IMR-90 (cell line): ENCODE data around the gene CXCL11. TPM values are rescaled to one million over a fixed set of nuclear protein-coding genes. Genes with fewer than 3 reads are reported as not detected.

ENCODE experiments used
- ATAC-seq: fragments of 200-7000 bp; cut with Tn5 transposase; 2 replicates; pipeline ENCODE4 v1.9.1; 2020; ENCODE audit warnings: low read depth, mild to moderate bottlenecking, moderate library complexity
- BruUV-seq: library from RNA; stranded (reverse); fragments of 400-500 nt; replicated peaks from 2 replicates; lab custom pipeline; 2021; lab: Mats Ljungman, UMichigan
- CTCF ChIA-PET: fragments of 300-600 bp; formaldehyde crosslinking; extraction: SDS; loops from one replicate; lab custom pipeline; 2021; ENCODE audit warnings: antibody characterized with exemption; lab: Yijun Ruan, JAX
- POLR2A ChIA-PET: fragments of 300-600 bp; sonication (Branson Sonifier 250); formaldehyde crosslinking; loops from one replicate; lab custom pipeline; 2022; ENCODE audit warnings: antibody characterized with exemption; ENCODE audit not compliant: unreplicated experiment; lab: Charles Lee
- DNase-seq: peaks from one replicate; pipeline ENCODE4 v3.0.0; 2013
- H2AFZ ChIP-seq: replicated peaks from 2 replicates; pipeline ENCODE3; 2013; ENCODE audit warnings: low read length, mild to moderate bottlenecking; ENCODE audit not compliant: poor library complexity
- H2AK5ac ChIP-seq: 2 replicates; pipeline ENCODE4 v1.6.1; 2013; ENCODE audit warnings: low read depth, low read length, inconsistent platforms
- H2AK9ac ChIP-seq: replicated peaks from 2 replicates; pipeline ENCODE3; 2013; ENCODE audit warnings: mild to moderate bottlenecking, low read depth, low read length, moderate library complexity; ENCODE audit not compliant: poor library complexity
- H2BK120ac ChIP-seq: 2 replicates; pipeline ENCODE4 v1.6.1; 2013; ENCODE audit warnings: low read depth, low read length, inconsistent platforms
- H2BK15ac ChIP-seq: 3 replicates; pipeline ENCODE4 v1.6.1; 2013; ENCODE audit warnings: low read depth, low read length, inconsistent platforms
- H2BK20ac ChIP-seq: 2 replicates; pipeline ENCODE4 v1.6.1; 2013; ENCODE audit warnings: low read depth, mild to moderate bottlenecking, inconsistent platforms, low read length, moderate library complexity
- H2BK5ac ChIP-seq: 2 replicates; pipeline ENCODE4 v1.6.1; 2013; ENCODE audit warnings: mild to moderate bottlenecking, low read depth, low read length, inconsistent platforms; ENCODE audit not compliant: poor library complexity, severe bottlenecking
- H3K14ac ChIP-seq: replicated peaks from 2 replicates; pipeline ENCODE4 v1.6.1; 2013; ENCODE audit warnings: low read depth, low read length, inconsistent platforms
- H3K18ac ChIP-seq: 2 replicates; pipeline ENCODE4 v1.6.1; 2013; ENCODE audit warnings: low read depth, low read length, control low read depth
- H3K23ac ChIP-seq: 2 replicates; pipeline ENCODE4 v1.6.1; 2013; ENCODE audit warnings: low read depth, low read length, inconsistent platforms
- H3K27ac ChIP-seq: 2 replicates; pipeline ENCODE4 v1.5.1; 2013; ENCODE audit warnings: mild to moderate bottlenecking, control low read depth, low read length; ENCODE audit not compliant: insufficient read depth
- H3K27me3 ChIP-seq: 2 replicates; pipeline ENCODE4 v1.6.1; 2013; ENCODE audit warnings: low read length; ENCODE audit not compliant: control insufficient read depth, insufficient read depth
- H3K36me3 ChIP-seq: 2 replicates; pipeline ENCODE4 v1.6.1; 2013; ENCODE audit warnings: low read length, mixed read lengths; ENCODE audit not compliant: control insufficient read depth, insufficient read depth
- H3K4ac ChIP-seq: 2 replicates; pipeline ENCODE4 v1.6.1; 2013; ENCODE audit warnings: low read depth, low read length, inconsistent platforms
- H3K4me1 ChIP-seq: 2 replicates; pipeline ENCODE4 v1.6.1; 2013; ENCODE audit warnings: low read length, mixed read lengths; ENCODE audit not compliant: control insufficient read depth, insufficient read depth
- H3K4me2 ChIP-seq: 2 replicates; pipeline ENCODE4 v1.6.1; 2013; ENCODE audit warnings: low read depth, mild to moderate bottlenecking, control low read depth, low read length, moderate library complexity
- H3K4me3 ChIP-seq: 2 replicates; pipeline ENCODE4 v1.5.1; 2013; ENCODE audit warnings: low read depth, mild to moderate bottlenecking, control low read depth, low read length, moderate library complexity; ENCODE audit not compliant: insufficient read depth
- H3K56ac ChIP-seq: 2 replicates; pipeline ENCODE4 v1.6.1; 2013; ENCODE audit warnings: low read length, inconsistent platforms; ENCODE audit not compliant: insufficient read depth; ENCODE audit errors: extremely low read depth
- H3K79me1 ChIP-seq, 2 experiments: 2 replicates each; pipeline ENCODE4 v1.6.1; 2013; ENCODE audit warnings: low read length in 2 of 2, inconsistent platforms in 1 of 2, low read depth in 1 of 2
- H3K9ac ChIP-seq: 2 replicates; pipeline ENCODE4 v1.6.1; 2013; ENCODE audit warnings: low read depth, low read length, control low read depth
- H3K9me1 ChIP-seq: 2 replicates; pipeline ENCODE4 v1.6.1; 2013; ENCODE audit warnings: low read length, inconsistent platforms; ENCODE audit not compliant: insufficient read depth
- H3K9me3 ChIP-seq: 2 replicates; pipeline ENCODE4 v1.6.1; 2013; ENCODE audit warnings: low read length; ENCODE audit not compliant: control insufficient read depth, insufficient read depth
- H4K20me1 ChIP-seq: 2 replicates; pipeline ENCODE4 v1.6.1; 2013; ENCODE audit warnings: low read length, inconsistent platforms; ENCODE audit not compliant: insufficient read depth
- H4K5ac ChIP-seq: 2 replicates; pipeline ENCODE4 v1.6.1; 2013; ENCODE audit warnings: mild to moderate bottlenecking, low read depth, low read length, control low read depth
- H4K8ac ChIP-seq, 2 experiments: 2 replicates each; pipeline ENCODE4 v1.6.1; 2013; ENCODE audit warnings: low read depth in 2 of 2, low read length in 2 of 2, control low read depth in 1 of 2, inconsistent platforms in 1 of 2
- H4K91ac ChIP-seq: 2 replicates; pipeline ENCODE4 v1.6.1; 2013; ENCODE audit warnings: low read depth, low read length, inconsistent platforms; ENCODE audit not compliant: insufficient read depth
- BHLHE40 ChIP-seq: fragments of 150-350 bp; IDR thresholded peaks from 2 replicates; pipeline ENCODE4 v1.6.1; 2016; ENCODE audit warnings: mild to moderate bottlenecking, low read depth, low read length
- CTCF ChIP-seq: conservative IDR thresholded peaks from 2 replicates; pipeline ENCODE4 v1.5.1; 2012; ENCODE audit warnings: mild to moderate bottlenecking, low read depth, low read length, improper control_type of control experiment
- ELK1 ChIP-seq: fragments of 150-350 bp; IDR thresholded peaks from 2 replicates; pipeline ENCODE4 v1.6.1; 2016; ENCODE audit warnings: low read depth, mild to moderate bottlenecking, low read length, moderate library complexity, borderline replicate concordance
- POLR2A ChIP-seq: IDR thresholded peaks from 2 replicates; pipeline ENCODE4 v1.6.1; 2012; ENCODE audit warnings: mild to moderate bottlenecking, low read depth, low read length
- RAD21 ChIP-seq: IDR thresholded peaks from 2 replicates; pipeline ENCODE4 v1.6.1; 2012; ENCODE audit warnings: low read length, improper control_type of control experiment
- RCOR1 ChIP-seq: IDR thresholded peaks from 2 replicates; pipeline ENCODE4 v1.6.1; 2012; ENCODE audit warnings: mild to moderate bottlenecking, low read length, improper control_type of control experiment; ENCODE audit not compliant: insufficient replicate concordance
- RFX5 ChIP-seq: IDR thresholded peaks from 2 replicates; pipeline ENCODE4 v1.8.0; 2012; ENCODE audit warnings: low read depth, mild to moderate bottlenecking, low read length, moderate library complexity
- SMC3 ChIP-seq: fragments of 150-350 bp; IDR thresholded peaks from 2 replicates; pipeline ENCODE4 v1.6.1; 2016; ENCODE audit warnings: low read depth, mild to moderate bottlenecking, antibody characterized with exemption, low read length, moderate library complexity
- USF2 ChIP-seq: fragments of 150-350 bp; IDR thresholded peaks from 2 replicates; pipeline ENCODE4 v1.6.1; 2017; ENCODE audit warnings: mild to moderate bottlenecking, antibody characterized with exemption, low read length, low read depth
- WGBS, 2 experiments: methylation state at CpG; one replicate each; pipeline versions ENCODE4 v1.1.5 to v1.1.7; 2013; ENCODE audit warnings: missing lambda C conversion rate in 2 of 2; ENCODE audit not compliant: insufficient read length in 1 of 2; ENCODE audit errors: extremely low coverage in 2 of 2; 5-methylcytosine and 5-hydroxymethylcytosine counted together
- dilution Hi-C: fragments of 300-500 bp; cut with HindIII; formaldehyde crosslinking; loops from one replicate; pipeline ENCODE4 v1.14.3; 2018; ENCODE audit warnings: low sequenced_read_pairs; ENCODE audit not compliant: unreplicated experiment
- in situ Hi-C: fragments of 300-500 bp; cut with MboI; formaldehyde crosslinking; loops from 3 replicates; pipeline ENCODE4 v1.14.3; 2019; ENCODE audit warnings: low sequenced_read_pairs, inconsistent platforms, mixed read lengths
- intact Hi-C: fragments of 100-400 bp; cut with micrococcal nuclease; formaldehyde crosslinking; loops from 2 replicates; pipeline ENCODE4 v1.10.0; 2022
- polyA plus RNA-seq, 3 experiments: library from polyadenylated mRNA; depleted of rRNA; stranded (reverse); fragments of >200 nt; gene quantifications; 2 replicates each; pipeline ENCODE4 v1.2.3, GENCODE V29; 2012; ENCODE audit warnings: low replicate concordance in 1 of 3
- total RNA-seq: library from RNA; depleted of rRNA; stranded (reverse); fragments of >200 nt; gene quantifications from 2 replicates; pipeline ENCODE4 v1.2.3, GENCODE V29; 2012

CXCL11 gene
- total and polyA plus RNA-seq, 2 of the 4 experiments (the other 2 are of a cell fraction) = under 0.01 TPM; not detected in 1

GRCh38 chr4:76066546-76066945 lies 30.7 kb upstream of the CXCL11 start:
- H3K79me1 ChIP-seq = no peaks in the 10 kb centered on the region
- no peaks in the 10 kb centered on the region for H4K20me1 ChIP-seq
- 0 out of 2 replicates have a peak overlapping the region, but pooled peaks have one; percentile 32 for H2BK20ac ChIP-seq
- H3K4me2 ChIP-seq = no peak overlapping the region
- H2AFZ ChIP-seq = no peak overlapping the region
- H3K36me3 ChIP-seq = no peaks in the 10 kb centered on the region
- no CpG with 5 or more reads among the region's 3 CpGs for WGBS, 2 experiments
- no peaks in the 10 kb centered on the region for H3K4me1 ChIP-seq
- no peaks in the 10 kb centered on the region; the same call in 1 of the 2 replicates for H3K27me3 ChIP-seq
- H3K27ac ChIP-seq = no peak overlapping the region
- ChIA-PET CTCF (interaction anchor here (0.6 to 2.0 kb wide), 2 partner anchors 55 to 71 kb away, joined by 4 to 13 read pairs; no protein-coding TSS in a partner anchor), POLR2A (no interaction called here)
- H3K14ac ChIP-seq = no peak overlapping the region
- no peak for TF ChIP-seq RCOR1
- no peak for TF ChIP-seq ELK1
- no peak for TF ChIP-seq BHLHE40
- TF ChIP-seq RFX5 = no peak
- no peak for TF ChIP-seq CTCF
- no peak for TF ChIP-seq USF2
- no peak for TF ChIP-seq POLR2A
- no peak for TF ChIP-seq SMC3
- no peak for TF ChIP-seq RAD21
- H4K91ac ChIP-seq = no peak overlapping the region
- ATAC-seq (no peak), DNase-seq (no peak)
- intact Hi-C loops (loop anchor here (10.0 kb wide), 1 partner anchor 152 kb away; no protein-coding TSS in a partner anchor), dilution Hi-C loops (no loop called here), in situ Hi-C loops (loop anchor here (5.0 kb wide), 1 partner anchor 69 kb away; no protein-coding TSS in a partner anchor)
- H3K23ac ChIP-seq = no peak overlapping the region
- no peaks in the 10 kb centered on the region for H3K9me1 ChIP-seq
- no TSS peak for BruUV-seq
- no peak overlapping the region; the same call in 1 of the 2 replicates for H4K5ac ChIP-seq
- no peak overlapping the region for H2AK9ac ChIP-seq
- H3K4me3 ChIP-seq = no peak overlapping the region
- no peak overlapping the region for H3K4ac ChIP-seq
- H3K9me3 ChIP-seq = no peaks in the 10 kb centered on the region
- H4K8ac ChIP-seq = no peak overlapping the region
- no peak overlapping the region for H3K18ac ChIP-seq
- H2BK15ac ChIP-seq = peak overlapping the region; percentile 53; the same call in 1 of the 3 replicates
- H2BK5ac ChIP-seq = no peak overlapping the region
- peak overlapping the region; percentile 8; the same call in 1 of the 2 replicates for H2BK120ac ChIP-seq
- no peak overlapping the region for H3K56ac ChIP-seq
- no peak overlapping the region for H3K9ac ChIP-seq
- H2AK5ac ChIP-seq = no peak overlapping the region
